K562 (cell line): ENCODE measurements around the gene STX1A. TPM values are rescaled to one million over a fixed set of nuclear protein-coding genes. Genes with fewer than 3 reads are reported as not detected.
A peak's percentile ranks its signal among the peaks of the same experiment; 100 is the strongest.

Source experiments
- CHD1 ChIP-seq: fragments of 200-600 bp; sonication (generic); IDR thresholded peaks from one replicate; pipeline ENCODE4 v1.6.1; 2012; ENCODE audit warnings: mild to moderate bottlenecking, moderate library complexity, low read length, inconsistent platforms
- CLOCK ChIP-seq: fragments of 250-450 bp; sonication (Bioruptor Pico); IDR thresholded peaks from 2 replicates; pipeline ENCODE4 v1.4.0; 2020; ENCODE audit warnings: mild to moderate bottlenecking, moderate library complexity, borderline replicate concordance
- DNMT1 ChIP-seq: fragments of 450-650 bp; IDR thresholded peaks from 2 replicates; pipeline ENCODE4 v1.6.1; 2016; ENCODE audit warnings: antibody characterized with exemption, mild to moderate bottlenecking
- EP400 ChIP-seq: fragments of 450-650 bp; IDR thresholded peaks from 2 replicates; pipeline ENCODE4 v1.6.1; 2017; ENCODE audit warnings: antibody characterized with exemption, mild to moderate bottlenecking, moderate library complexity
- GABPB1 ChIP-seq: sonication (generic); formaldehyde crosslinking; IDR thresholded peaks from 2 replicates; pipeline ENCODE4 v1.8.0; 2022; ENCODE audit warnings: mild to moderate bottlenecking, missing genetic modification reagents
- GMEB1 ChIP-seq: fragments of 250-450 bp; sonication (Bioruptor Pico); IDR thresholded peaks from 2 replicates; pipeline ENCODE4 v1.4.0; 2020; ENCODE audit warnings: mild to moderate bottlenecking
- GTF2A2 ChIP-seq: IDR thresholded peaks from 2 replicates; pipeline ENCODE4 v1.6.1; 2016; ENCODE audit warnings: mild to moderate bottlenecking, missing genetic modification characterization, missing compliant biosample characterization
- KLF6 ChIP-seq: fragments of 250-450 bp; sonication (Bioruptor Pico); IDR thresholded peaks from 2 replicates; pipeline ENCODE4 v1.4.0; 2020; ENCODE audit warnings: mild to moderate bottlenecking, moderate library complexity, borderline replicate concordance
- L3MBTL2 ChIP-seq: fragments of 450-650 bp; IDR thresholded peaks from 2 replicates; pipeline ENCODE4 v1.6.1; 2016; ENCODE audit warnings: mild to moderate bottlenecking, moderate library complexity
- NRF1 ChIP-seq, 2 experiments: fragments of 450-650 bp; IDR thresholded peaks in 1 of 2; conservative IDR thresholded peaks in 1 of 2; 2 replicates each; pipeline ENCODE4 v1.6.1; 2014; ENCODE audit warnings: mild to moderate bottlenecking in 2 of 2
- POLR2AphosphoS2 ChIP-seq: IDR thresholded peaks from 2 replicates; pipeline ENCODE4 v1.6.1; 2012; ENCODE audit warnings: low read length, improper control_type of control experiment
- POLR2B ChIP-seq: fragments of 450-650 bp; IDR thresholded peaks from 2 replicates; pipeline ENCODE4 v1.6.1; 2018; ENCODE audit warnings: low read depth; ENCODE audit not compliant: partially characterized antibody
- RB1 ChIP-seq: fragments of 450-650 bp; IDR thresholded peaks from 2 replicates; pipeline ENCODE4 v1.6.1; 2017; ENCODE audit warnings: low read depth, mild to moderate bottlenecking
- RBFOX2 ChIP-seq: fragments of 200-400 bp; formaldehyde crosslinking; IDR thresholded peaks from 2 replicates; pipeline ENCODE4 v1.6.1; 2017; ENCODE audit warnings: low read depth, mild to moderate bottlenecking, low read length, moderate library complexity
- RBM25 ChIP-seq: fragments of 200-400 bp; formaldehyde crosslinking; IDR thresholded peaks from 2 replicates; pipeline ENCODE4 v1.6.1; 2018; ENCODE audit warnings: low read length, low read depth, moderate library complexity; ENCODE audit not compliant: severe bottlenecking
- SP1 ChIP-seq: sonication (generic); formaldehyde crosslinking; IDR thresholded peaks from 2 replicates; pipeline ENCODE4 v1.8.1; 2022; ENCODE audit warnings: mild to moderate bottlenecking, missing genetic modification reagents
- SUPT5H ChIP-seq: fragments of 450-650 bp; IDR thresholded peaks from 2 replicates; pipeline ENCODE4 v1.6.1; 2016
- TBP ChIP-seq: optimal IDR thresholded peaks from 2 replicates; pipeline ENCODE3; 2011; ENCODE audit warnings: low read depth, low read length, improper control_type of control experiment
- ZBTB12 ChIP-seq: fragments of 250-450 bp; sonication (Bioruptor Pico); IDR thresholded peaks from 2 replicates; pipeline ENCODE4 v1.4.0; 2020
- ZNF212 ChIP-seq: fragments of 450-650 bp; formaldehyde crosslinking; IDR thresholded peaks from 2 replicates; pipeline ENCODE4 v1.4.0; 2020; ENCODE audit warnings: mild to moderate bottlenecking
- ZNF239 ChIP-seq: fragments of 250-450 bp; sonication (Bioruptor Pico); IDR thresholded peaks from 2 replicates; pipeline ENCODE4 v1.4.0; 2020; ENCODE audit warnings: mild to moderate bottlenecking
- ZZZ3 ChIP-seq: fragments of 450-650 bp; IDR thresholded peaks from 2 replicates; pipeline ENCODE4 v1.6.1; 2016; ENCODE audit warnings: antibody characterized with exemption, mild to moderate bottlenecking, moderate library complexity
- polyA plus RNA-seq, 8 experiments: library from polyadenylated mRNA; depleted of rRNA in 4 of 8; stranded (reverse) in 5 of 8; unstranded in 3 of 8; fragments of >200 nt; fragmentation: Nextera tagmentation in 2 of 8; fragmentation: Illumina TruSeq in 1 of 8; extraction: Ambion mirVana in 2 of 8; extraction: Trizol in 1 of 8; gene quantifications; 2 replicates each; pipeline versions ENCODE4 v1.2.1 to v1.2.3, GENCODE V29; 2011 to 2014; ENCODE audit warnings: inconsistent platforms in 1 of 8, missing spikeins in 1 of 8
- total RNA-seq, 7 experiments: library from RNA; depleted of rRNA in 6 of 7; stranded (reverse); fragments of >200 nt in 6 of 7; fragmentation: Illumina TruSeq in 2 of 7; extraction: Trizol in 2 of 7; gene quantifications; 2 replicates each; pipeline versions ENCODE4 v1.2.1 to v1.2.3, GENCODE V29; 2011 to 2021; ENCODE audit warnings: low replicate concordance in 1 of 7
- TF ChIP-seq, protein P1 (sequence below): IDR thresholded peaks from 2 replicates; pipeline ENCODE4 v1.6.1; 2011; ENCODE audit not compliant: insufficient read length; ENCODE audit errors: extremely low read depth

Gene STX1A
- total and polyA plus RNA-seq, 9 of the 15 experiments (the other 6 are each of a cell fraction or from before 2014, with no cell fraction given) = 0.04 to 15.1 (median 6.3) TPM

DNA sequence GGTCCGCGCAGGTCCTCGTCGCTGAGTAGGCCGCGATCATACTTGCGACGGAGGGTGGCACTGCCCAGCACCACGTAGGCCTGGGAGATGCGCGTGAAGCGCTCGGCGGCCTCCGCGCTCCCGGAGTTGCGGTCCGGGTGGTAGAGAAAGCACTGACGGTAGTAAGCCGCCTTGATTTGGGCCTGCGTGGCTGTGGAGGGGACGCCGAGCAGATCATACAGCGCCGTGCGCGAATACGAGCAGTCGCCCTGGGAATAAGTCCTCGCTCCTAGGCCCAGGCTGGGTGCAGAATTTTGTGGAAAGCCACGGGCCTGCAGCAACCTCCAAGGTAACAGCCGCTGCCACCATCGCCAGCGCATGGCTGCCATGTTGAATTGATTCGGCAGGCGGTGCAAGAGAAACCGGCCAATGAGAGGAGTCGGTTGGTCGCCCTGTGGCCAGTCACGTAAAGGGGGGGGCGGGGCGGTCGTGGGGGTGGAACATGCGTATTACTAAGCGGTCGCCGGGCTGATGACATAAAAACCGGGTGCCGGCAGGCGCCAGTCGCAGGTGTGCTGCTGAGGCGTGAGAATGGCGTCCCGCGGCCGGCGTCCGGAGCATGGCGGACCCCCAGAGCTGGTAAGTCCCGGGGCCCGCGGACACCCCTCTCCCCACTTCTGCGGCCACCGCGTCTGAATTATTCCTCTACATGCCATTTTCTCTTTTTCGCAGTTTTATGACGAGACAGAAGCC lies 36.2 kb downstream of the STX1A start, which contains the start of the genes BUD23 and DNAJC30 (continued):
- TF ChIP-seq CLOCK (no peak), RBFOX2 (peak; percentile 95), RBM25 (peak; percentile 62), GTF2A2 (tag) (0 out of 2 replicates have a peak, but pooled peaks have one; percentile 8), DNMT1 (no peak), RB1 (peak; percentile 51; the same call in 1 of the 2 replicates), EP400 (peak; percentile 97), NRF1 (conservative IDR thresholded peaks at IDR 0.05 in 1 of 2, IDR thresholded peaks at IDR 0.05 in 1 of 2) (peak; percentile 85 to 88), CHD1 (peak; percentile 77), KLF6 (CRISPR knock-in tag) (0 out of 2 replicates have a peak, but pooled peaks have one; percentile 35), ZZZ3 (no peak), GMEB1 (CRISPR knock-in tag) (peak; percentile 70), POLR2AphosphoS2 (no peak), POLR2B (peak; percentile 75), TBP (peak; percentile 95), ZBTB12 (CRISPR knock-in tag) (peak; percentile 97), ZNF212 (CRISPR knock-in tag) (peak; percentile 72; the same call in 1 of the 2 replicates), ZNF239 (CRISPR knock-in tag) (no peak), GABPB1 (CRISPR knock-in tag) (peak; percentile 70), SUPT5H (peak; percentile 92), L3MBTL2 (peak; percentile 92), SP1 (CRISPR knock-in tag) (peak; percentile 77)
- TF ChIP-seq, protein P1, sequence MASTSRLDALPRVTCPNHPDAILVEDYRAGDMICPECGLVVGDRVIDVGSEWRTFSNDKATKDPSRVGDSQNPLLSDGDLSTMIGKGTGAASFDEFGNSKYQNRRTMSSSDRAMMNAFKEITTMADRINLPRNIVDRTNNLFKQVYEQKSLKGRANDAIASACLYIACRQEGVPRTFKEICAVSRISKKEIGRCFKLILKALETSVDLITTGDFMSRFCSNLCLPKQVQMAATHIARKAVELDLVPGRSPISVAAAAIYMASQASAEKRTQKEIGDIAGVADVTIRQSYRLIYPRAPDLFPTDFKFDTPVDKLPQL = peak; percentile 68
